ENCODE results near the gene PRKCE.
A peak's percentile ranks its signal among the peaks of the same experiment; 100 is the strongest.

The PRKCE gene

DNA sequence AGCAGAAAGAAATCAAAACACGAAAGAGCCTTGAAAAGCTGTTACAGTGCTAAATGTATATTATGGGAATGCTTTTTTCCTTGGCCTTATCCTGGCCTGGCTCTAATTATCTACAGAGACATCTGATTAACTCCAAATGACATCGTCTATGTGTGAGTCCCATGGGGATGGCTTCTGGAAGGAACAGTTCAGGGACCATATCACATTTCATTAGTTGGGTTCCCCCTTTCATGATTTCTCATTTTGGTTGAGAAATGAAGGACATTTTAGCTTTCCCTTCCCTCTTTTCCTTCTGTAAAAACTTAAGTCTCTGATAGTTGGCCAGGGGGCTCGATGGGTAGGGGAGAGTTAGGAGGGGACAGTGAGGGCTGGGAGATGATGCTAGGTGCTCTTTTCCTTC is 116.7 kb downstream of the PRKCE start:
- TF ChIP-seq, protein P1, sequence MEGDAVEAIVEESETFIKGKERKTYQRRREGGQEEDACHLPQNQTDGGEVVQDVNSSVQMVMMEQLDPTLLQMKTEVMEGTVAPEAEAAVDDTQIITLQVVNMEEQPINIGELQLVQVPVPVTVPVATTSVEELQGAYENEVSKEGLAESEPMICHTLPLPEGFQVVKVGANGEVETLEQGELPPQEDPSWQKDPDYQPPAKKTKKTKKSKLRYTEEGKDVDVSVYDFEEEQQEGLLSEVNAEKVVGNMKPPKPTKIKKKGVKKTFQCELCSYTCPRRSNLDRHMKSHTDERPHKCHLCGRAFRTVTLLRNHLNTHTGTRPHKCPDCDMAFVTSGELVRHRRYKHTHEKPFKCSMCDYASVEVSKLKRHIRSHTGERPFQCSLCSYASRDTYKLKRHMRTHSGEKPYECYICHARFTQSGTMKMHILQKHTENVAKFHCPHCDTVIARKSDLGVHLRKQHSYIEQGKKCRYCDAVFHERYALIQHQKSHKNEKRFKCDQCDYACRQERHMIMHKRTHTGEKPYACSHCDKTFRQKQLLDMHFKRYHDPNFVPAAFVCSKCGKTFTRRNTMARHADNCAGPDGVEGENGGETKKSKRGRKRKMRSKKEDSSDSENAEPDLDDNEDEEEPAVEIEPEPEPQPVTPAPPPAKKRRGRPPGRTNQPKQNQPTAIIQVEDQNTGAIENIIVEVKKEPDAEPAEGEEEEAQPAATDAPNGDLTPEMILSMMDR (conservative IDR thresholded peaks at IDR 0.05; ENCODE audit: control insufficient read depth, insufficient read depth, low read depth, low read length), result no peak
- no peak for DNase-seq (ENCODE audit: low read depth)
- no peak overlapping the region for H3K4me3 ChIP-seq (ENCODE audit: control insufficient read depth, low read depth, low read length)

DNA sequence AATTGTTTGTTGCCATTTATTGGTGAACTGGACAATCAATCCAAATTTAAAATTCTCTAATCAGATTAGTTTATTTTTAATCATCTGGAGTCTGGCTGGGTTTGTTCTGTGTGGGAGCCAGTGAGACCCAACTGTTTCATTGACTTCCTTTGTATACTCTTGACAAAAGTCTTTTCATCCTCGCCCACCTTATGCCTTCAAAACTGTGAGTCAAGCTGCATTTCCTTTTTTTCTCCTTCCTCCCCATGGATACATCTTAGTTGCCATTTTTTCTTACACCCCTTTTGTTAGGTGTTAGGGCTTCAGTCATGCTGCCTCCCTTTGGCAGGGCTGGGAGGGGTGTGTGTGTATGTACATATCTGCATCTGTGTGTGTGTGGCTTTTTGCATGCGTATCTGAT is 117.6 kb downstream of the PRKCE start:
- no peak for DNase-seq (ENCODE audit: low read depth)
- TF ChIP-seq, protein P1 (conservative IDR thresholded peaks at IDR 0.05; ENCODE audit: control insufficient read depth, insufficient read depth, low read depth, low read length), result no peak
- H3K4me3 ChIP-seq (ENCODE audit: control insufficient read depth, low read depth, low read length), result no peak overlapping the region

DNA sequence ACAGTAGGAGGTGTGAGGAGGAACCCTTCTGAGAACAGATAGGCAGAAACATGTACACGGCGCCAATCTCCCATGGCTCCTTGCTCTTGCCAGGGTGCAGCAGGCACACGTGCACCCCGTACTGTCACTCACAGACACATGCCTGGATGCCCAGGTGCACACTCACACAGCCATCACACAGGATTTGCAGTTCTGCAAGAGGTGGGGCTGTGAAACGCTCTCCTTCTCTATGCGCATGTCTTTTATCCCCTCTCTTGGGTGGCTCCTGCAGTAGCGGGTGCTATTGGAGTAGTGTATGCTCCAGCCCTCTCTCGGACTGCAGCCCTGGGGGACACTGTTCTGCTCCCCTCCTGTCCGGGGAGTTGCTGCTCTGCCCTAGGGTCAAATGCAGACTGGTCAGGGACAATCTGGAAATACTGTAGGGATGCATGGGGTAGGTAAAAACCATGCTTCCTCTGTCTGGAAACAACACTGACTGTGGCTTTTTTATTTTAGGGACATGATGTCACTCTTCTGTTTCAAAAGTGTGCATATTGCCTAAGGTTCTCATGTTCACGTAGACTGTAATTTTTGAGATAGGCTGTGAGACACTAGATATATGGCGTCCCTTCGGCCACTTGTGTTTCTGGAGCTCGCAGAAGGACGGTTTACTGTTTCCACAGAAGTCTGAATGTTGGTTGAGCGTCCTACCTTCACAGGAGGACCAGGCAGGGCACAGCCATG is 118.5 kb downstream of the PRKCE start:
- no peak for DNase-seq (ENCODE audit: low read depth)
- TF ChIP-seq, protein P1 (conservative IDR thresholded peaks at IDR 0.05; ENCODE audit: control insufficient read depth, insufficient read depth, low read depth, low read length), result no peak

DNA sequence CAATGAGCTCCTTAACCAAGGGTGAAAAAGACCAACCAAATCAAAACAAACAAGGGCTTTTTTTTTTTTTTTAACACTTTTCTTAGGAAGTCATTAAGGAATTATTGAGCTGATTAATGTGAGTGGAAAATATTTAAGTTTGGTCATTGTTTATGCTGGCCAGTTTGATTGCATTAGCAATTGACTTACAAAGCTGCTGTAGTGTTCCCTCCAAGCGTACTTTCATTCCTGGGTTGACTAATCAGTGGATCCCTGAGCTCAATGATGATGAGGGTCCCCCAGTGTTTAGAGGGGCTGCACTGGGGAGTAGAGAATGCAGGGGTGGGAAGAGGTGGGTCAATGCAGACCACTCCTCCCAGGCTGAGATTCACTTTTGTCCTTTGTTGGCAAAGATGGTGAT is 119.3 kb downstream of the PRKCE start:
- DNase-seq (ENCODE audit: low read depth), result peak; percentile 38
- TF ChIP-seq, protein P1 (conservative IDR thresholded peaks at IDR 0.05; ENCODE audit: control insufficient read depth, insufficient read depth, low read depth, low read length), result no peak
- H3K4me3 ChIP-seq (ENCODE audit: control insufficient read depth, low read depth, low read length), result no peak overlapping the region

More for the DNA sequence above, 118.5 kb downstream of the PRKCE start:
- H3K4me3 ChIP-seq (ENCODE audit: control insufficient read depth, low read depth, low read length), result no peak overlapping the region

DNA sequence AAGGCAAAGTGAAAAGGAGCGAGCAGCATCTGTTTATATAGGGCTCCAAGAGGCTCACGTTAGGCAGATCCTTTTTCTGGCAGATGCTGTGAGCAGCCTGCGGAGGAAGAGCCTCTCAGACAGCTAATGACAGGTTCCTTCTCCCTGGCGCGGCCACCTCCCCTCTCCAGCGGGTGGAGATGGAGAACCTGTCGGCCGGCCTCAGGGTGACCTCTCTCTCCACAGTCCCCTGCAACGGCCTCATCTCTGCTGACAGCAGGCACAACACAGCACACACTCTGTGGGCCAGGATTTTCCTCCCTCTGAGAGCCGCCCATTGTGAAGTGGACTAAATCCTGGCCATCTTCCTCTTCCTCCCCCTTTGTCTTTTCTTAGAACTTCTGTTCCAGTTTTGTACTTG is 119.8 kb downstream of the PRKCE start:
- H3K4me3 ChIP-seq (ENCODE audit: control insufficient read depth, low read depth, low read length), result no peak overlapping the region
- TF ChIP-seq, protein P1 (conservative IDR thresholded peaks at IDR 0.05; ENCODE audit: control insufficient read depth, insufficient read depth, low read depth, low read length), result no peak
- peak; percentile 30 for DNase-seq (ENCODE audit: low read depth)

DNA sequence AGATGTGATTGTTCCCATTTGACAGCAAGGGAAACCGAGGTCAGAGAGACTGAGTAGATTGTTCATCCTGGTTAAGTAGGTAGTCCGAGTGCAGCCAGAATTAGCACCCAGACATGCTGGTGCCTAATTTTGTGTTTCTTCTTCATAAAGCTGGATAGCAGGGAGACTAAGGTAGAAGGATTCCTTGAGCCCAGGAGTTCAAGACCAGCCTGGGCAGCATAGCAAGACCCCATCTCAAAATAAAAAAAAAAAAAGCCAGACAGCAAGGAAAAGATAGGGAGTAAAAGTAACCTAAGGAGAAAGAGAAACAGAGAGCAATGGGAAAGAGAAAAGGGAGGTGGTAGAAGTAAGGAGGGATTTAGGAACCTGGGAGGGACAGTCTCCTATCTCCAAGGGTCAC is 120.6 kb downstream of the PRKCE start:
- no peak for DNase-seq (ENCODE audit: low read depth)
- H3K4me3 ChIP-seq (ENCODE audit: control insufficient read depth, low read depth, low read length), result no peak overlapping the region
- TF ChIP-seq, protein P1 (conservative IDR thresholded peaks at IDR 0.05; ENCODE audit: control insufficient read depth, insufficient read depth, low read depth, low read length), result no peak
